HepG2 (cell line): Measurements from ENCODE around the gene TANGO6. TPM values are rescaled to one million over a fixed set of nuclear protein-coding genes. Genes with fewer than 3 reads are reported as not detected.

Source experiments
- AHDC1 ChIP-seq: sonication (generic); formaldehyde crosslinking; IDR thresholded peaks from 2 replicates; pipeline ENCODE4 v1.5.1; 2020; ENCODE audit warnings: mild to moderate bottlenecking, missing genetic modification reagents, borderline replicate concordance
- FOXA3 ChIP-seq: IDR thresholded peaks from 2 replicates; pipeline ENCODE4 v1.6.1; 2016; ENCODE audit warnings: missing genetic modification reagents, missing compliant biosample characterization
- HOMEZ ChIP-seq: IDR thresholded peaks from 2 replicates; pipeline ENCODE4 v1.6.1; 2016; ENCODE audit warnings: low read depth
- PITX1 ChIP-seq: sonication (generic); formaldehyde crosslinking; IDR thresholded peaks from 2 replicates; pipeline ENCODE4 v1.5.1; 2020; ENCODE audit warnings: mild to moderate bottlenecking, missing genetic modification reagents
- SAP130 ChIP-seq: IDR thresholded peaks from 2 replicates; pipeline ENCODE4 v1.6.1; 2016; ENCODE audit warnings: low read depth
- ZBTB33 ChIP-seq: sonication (generic); formaldehyde crosslinking; IDR thresholded peaks from 2 replicates; pipeline ENCODE4 v1.4.0; 2020; ENCODE audit warnings: missing genetic modification reagents
- ZNF605 ChIP-seq: sonication (generic); formaldehyde crosslinking; IDR thresholded peaks from 2 replicates; pipeline ENCODE4 v1.8.0; 2022; ENCODE audit warnings: mild to moderate bottlenecking, missing genetic modification reagents
- polyA plus RNA-seq, 8 experiments: library from polyadenylated mRNA; depleted of rRNA in 3 of 8; stranded (reverse) in 7 of 8; unstranded in 1 of 8; fragments of >200 nt; fragmentation: Illumina TruSeq in 4 of 8; extraction: Trizol in 4 of 8; gene quantifications; 2 replicates each; pipeline versions ENCODE4 v1.2.1 to v1.2.3, GENCODE V29; 2011 to 2016; ENCODE audit warnings: low read depth in 4 of 8, missing spikeins in 1 of 8, mixed read lengths in 1 of 8; ENCODE audit not compliant: insufficient read depth in 1 of 8
- total RNA-seq, 5 experiments: library from RNA; depleted of rRNA; stranded (reverse); fragments of >200 nt; fragmentation: Illumina TruSeq; extraction: Trizol; gene quantifications; 2 replicates each; pipeline ENCODE4 v1.2.3, GENCODE V29; 2016; ENCODE audit warnings: low read depth in 1 of 5
- TF ChIP-seq, protein P1 (sequence below): sonication (generic); formaldehyde crosslinking; conservative IDR thresholded peaks from 2 replicates; pipeline ENCODE4 v1.4.0; 2020; ENCODE audit warnings: mild to moderate bottlenecking, missing genetic modification reagents, moderate library complexity
- TF ChIP-seq, protein P2 (sequence below): sonication (generic); formaldehyde crosslinking; IDR thresholded peaks from 2 replicates; pipeline ENCODE4 v1.4.0; 2020; ENCODE audit warnings: missing genetic modification reagents

The TANGO6 gene
- total and polyA plus RNA-seq, 2 of the 13 experiments (the other 11 are each of a cell fraction or from before 2014, with no cell fraction given): 7.2 to 13.3 TPM

GRCh38 chr16:68860978-68861892 is 17.9 kb downstream of the TANGO6 start (continued):
- TF ChIP-seq, protein P1, sequence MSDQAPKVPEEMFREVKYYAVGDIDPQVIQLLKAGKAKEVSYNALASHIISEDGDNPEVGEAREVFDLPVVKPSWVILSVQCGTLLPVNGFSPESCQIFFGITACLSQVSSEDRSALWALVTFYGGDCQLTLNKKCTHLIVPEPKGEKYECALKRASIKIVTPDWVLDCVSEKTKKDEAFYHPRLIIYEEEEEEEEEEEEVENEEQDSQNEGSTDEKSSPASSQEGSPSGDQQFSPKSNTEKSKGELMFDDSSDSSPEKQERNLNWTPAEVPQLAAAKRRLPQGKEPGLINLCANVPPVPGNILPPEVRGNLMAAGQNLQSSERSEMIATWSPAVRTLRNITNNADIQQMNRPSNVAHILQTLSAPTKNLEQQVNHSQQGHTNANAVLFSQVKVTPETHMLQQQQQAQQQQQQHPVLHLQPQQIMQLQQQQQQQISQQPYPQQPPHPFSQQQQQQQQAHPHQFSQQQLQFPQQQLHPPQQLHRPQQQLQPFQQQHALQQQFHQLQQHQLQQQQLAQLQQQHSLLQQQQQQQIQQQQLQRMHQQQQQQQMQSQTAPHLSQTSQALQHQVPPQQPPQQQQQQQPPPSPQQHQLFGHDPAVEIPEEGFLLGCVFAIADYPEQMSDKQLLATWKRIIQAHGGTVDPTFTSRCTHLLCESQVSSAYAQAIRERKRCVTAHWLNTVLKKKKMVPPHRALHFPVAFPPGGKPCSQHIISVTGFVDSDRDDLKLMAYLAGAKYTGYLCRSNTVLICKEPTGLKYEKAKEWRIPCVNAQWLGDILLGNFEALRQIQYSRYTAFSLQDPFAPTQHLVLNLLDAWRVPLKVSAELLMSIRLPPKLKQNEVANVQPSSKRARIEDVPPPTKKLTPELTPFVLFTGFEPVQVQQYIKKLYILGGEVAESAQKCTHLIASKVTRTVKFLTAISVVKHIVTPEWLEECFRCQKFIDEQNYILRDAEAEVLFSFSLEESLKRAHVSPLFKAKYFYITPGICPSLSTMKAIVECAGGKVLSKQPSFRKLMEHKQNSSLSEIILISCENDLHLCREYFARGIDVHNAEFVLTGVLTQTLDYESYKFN (CRISPR knock-in tag): peak; percentile 69
- TF ChIP-seq FOXA3 (CRISPR knock-in tag) (peak; percentile 78), ZBTB33 (peak; percentile 47), ZNF605 (CRISPR knock-in tag) (0 out of 2 replicates have a peak, but pooled peaks have one; percentile 46), AHDC1 (no peak), SAP130 (CRISPR knock-in tag) (peak; percentile 33; the same call in 1 of the 2 replicates), HOMEZ (CRISPR knock-in tag) (0 out of 2 replicates have a peak, but pooled peaks have one; percentile 21), PITX1 (0 out of 2 replicates have a peak, but pooled peaks have one; percentile 12)
- TF ChIP-seq, protein P2, sequence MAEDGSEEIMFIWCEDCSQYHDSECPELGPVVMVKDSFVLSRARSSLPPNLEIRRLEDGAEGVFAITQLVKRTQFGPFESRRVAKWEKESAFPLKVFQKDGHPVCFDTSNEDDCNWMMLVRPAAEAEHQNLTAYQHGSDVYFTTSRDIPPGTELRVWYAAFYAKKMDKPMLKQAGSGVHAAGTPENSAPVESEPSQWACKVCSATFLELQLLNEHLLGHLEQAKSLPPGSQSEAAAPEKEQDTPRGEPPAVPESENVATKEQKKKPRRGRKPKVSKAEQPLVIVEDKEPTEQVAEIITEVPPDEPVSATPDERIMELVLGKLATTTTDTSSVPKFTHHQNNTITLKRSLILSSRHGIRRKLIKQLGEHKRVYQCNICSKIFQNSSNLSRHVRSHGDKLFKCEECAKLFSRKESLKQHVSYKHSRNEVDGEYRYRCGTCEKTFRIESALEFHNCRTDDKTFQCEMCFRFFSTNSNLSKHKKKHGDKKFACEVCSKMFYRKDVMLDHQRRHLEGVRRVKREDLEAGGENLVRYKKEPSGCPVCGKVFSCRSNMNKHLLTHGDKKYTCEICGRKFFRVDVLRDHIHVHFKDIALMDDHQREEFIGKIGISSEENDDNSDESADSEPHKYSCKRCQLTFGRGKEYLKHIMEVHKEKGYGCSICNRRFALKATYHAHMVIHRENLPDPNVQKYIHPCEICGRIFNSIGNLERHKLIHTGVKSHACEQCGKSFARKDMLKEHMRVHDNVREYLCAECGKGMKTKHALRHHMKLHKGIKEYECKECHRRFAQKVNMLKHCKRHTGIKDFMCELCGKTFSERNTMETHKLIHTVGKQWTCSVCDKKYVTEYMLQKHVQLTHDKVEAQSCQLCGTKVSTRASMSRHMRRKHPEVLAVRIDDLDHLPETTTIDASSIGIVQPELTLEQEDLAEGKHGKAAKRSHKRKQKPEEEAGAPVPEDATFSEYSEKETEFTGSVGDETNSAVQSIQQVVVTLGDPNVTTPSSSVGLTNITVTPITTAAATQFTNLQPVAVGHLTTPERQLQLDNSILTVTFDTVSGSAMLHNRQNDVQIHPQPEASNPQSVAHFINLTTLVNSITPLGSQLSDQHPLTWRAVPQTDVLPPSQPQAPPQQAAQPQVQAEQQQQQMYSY (CRISPR knock-in tag): no peak
